HG03060 (cell line): ENCODE data around the gene GCNT2.
A peak's percentile ranks its signal among the peaks of the same experiment; 100 is the strongest.
"Not testable (repeated sequence)": the region's sequence is repeated elsewhere in the genome, so short reads cannot be mapped to it uniquely, and the experiment has no call there.

Source experiments
- ATAC-seq: cut with Tn5 transposase; IDR thresholded peaks from one replicate; pipeline ENCODE4 v1.9.1; 2021; ENCODE audit warnings: low read depth, moderate number of reproducible peaks; ENCODE audit not compliant: unreplicated experiment

The GCNT2 gene

GRCh38 chr6:10513544-10513943 is 7.6 kb upstream of the GCNT2 start:
- ATAC-seq, result no peak

GRCh38 chr6:10514049-10514780 is 6.9 kb upstream of the GCNT2 start:
- no peak for ATAC-seq

- ATAC-seq, result no peak
Measured at GRCh38 chr6:10516953-10517352, 4.2 kb upstream of the GCNT2 start.

GRCh38 chr6:10518557-10519407 is 2.4 kb upstream of the GCNT2 start:
- no peak for ATAC-seq

- not testable (repeated sequence) for ATAC-seq
Measured at GRCh38 chr6:10519408-10519697, 1.8 kb upstream of the GCNT2 start.

GRCh38 chr6:10520468-10520867 is 683 bp upstream of the GCNT2 start:
- no peak for ATAC-seq

- ATAC-seq, result no peak
Measured at GRCh38 chr6:10522929-10523573, 1.9 kb downstream of the GCNT2 start.

GRCh38 chr6:10526156-10526555 is 5.0 kb downstream of the GCNT2 start:
- ATAC-seq, result no peak

- ATAC-seq, result peak; percentile 32
Measured at GRCh38 chr6:10528158-10528981, 7.2 kb downstream of the GCNT2 start.

- no peak for ATAC-seq
Measured at GRCh38 chr6:10529231-10529801, 8.2 kb downstream of the GCNT2 start.

GRCh38 chr6:10529828-10530374 is 8.8 kb downstream of the GCNT2 start:
- ATAC-seq, result not testable (repeated sequence)

- no peak for ATAC-seq
Measured at GRCh38 chr6:10531503-10531902, 10.4 kb downstream of the GCNT2 start.

- no peak for ATAC-seq
Measured at GRCh38 chr6:10531942-10532341, 10.8 kb downstream of the GCNT2 start.

GRCh38 chr6:10532392-10532791 is 11.2 kb downstream of the GCNT2 start:
- ATAC-seq, result no peak

GRCh38 chr6:10534419-10534762 is 13.2 kb downstream of the GCNT2 start:
- ATAC-seq, result peak; percentile 17

- ATAC-seq, result no peak
Measured at GRCh38 chr6:10535193-10535592, 14.0 kb downstream of the GCNT2 start.

- no peak for ATAC-seq
Measured at GRCh38 chr6:10537726-10538125, 16.6 kb downstream of the GCNT2 start.

- ATAC-seq, result no peak
Measured at GRCh38 chr6:10540073-10540746, 19.1 kb downstream of the GCNT2 start.

GRCh38 chr6:10541591-10541990 is 20.4 kb downstream of the GCNT2 start:
- ATAC-seq, result no peak

GRCh38 chr6:10542213-10542612 is 21.1 kb downstream of the GCNT2 start:
- no peak for ATAC-seq
